Thyroid gland (tissue), 4 donors: ENCODE results near the gene KIAA0232. TPM values are rescaled to one million over a fixed set of nuclear protein-coding genes. Genes with fewer than 3 reads are reported as not detected.

Source experiments
- DNase-seq, 2 donors: peaks; one replicate each; pipeline ENCODE4 v3.0.0-alpha.2; 2019
- H3K27ac ChIP-seq, 3 donors: fragments of 200-600 bp; sonication (generic); 1 replicate in 2 of 3; 2 replicates in 1 of 3; pipeline ENCODE4 v1.5.1; 2016 to 2019; ENCODE audit warnings: mild to moderate bottlenecking in 1 of 3, moderate library complexity in 1 of 3
- H3K27me3 ChIP-seq: fragments of 200-600 bp; sonication (generic); one replicate; pipeline ENCODE4 v1.5.1; 2019
- H3K36me3 ChIP-seq, 2 donors: fragments of 200-600 bp; sonication (generic); one replicate each; pipeline ENCODE4 v1.5.1; 2016 to 2019
- H3K4me1 ChIP-seq, 2 donors: fragments of 200-600 bp; sonication (generic); one replicate each; pipeline ENCODE4 v1.5.1; 2017 to 2019
- H3K4me3 ChIP-seq, 3 donors: fragments of 200-600 bp; sonication (generic); replicated peaks in 1 of 3; 1 replicate in 2 of 3; 2 replicates in 1 of 3; pipeline ENCODE4 v1.5.1; 2016; ENCODE audit warnings: mild to moderate bottlenecking in 1 of 3
- H3K9me3 ChIP-seq: fragments of 200-600 bp; sonication (generic); one replicate; pipeline ENCODE4 v1.5.1; 2017
- CTCF ChIP-seq, 6 experiments: fragments of 200-600 bp in 3 of 6; fragments of 450-650 bp in 3 of 6; sonication (generic) in 3 of 6; IDR thresholded peaks; one replicate each; pipeline ENCODE4 v1.5.1; 2016 to 2019; ENCODE audit warnings: antibody characterized with exemption in 6 of 6, mild to moderate bottlenecking in 2 of 6, inconsistent platforms in 1 of 6, moderate library complexity in 1 of 6
- POLR2A ChIP-seq, 2 donors: fragments of 450-650 bp; IDR thresholded peaks; one replicate each; pipeline ENCODE4 v1.6.1; 2017; ENCODE audit warnings: antibody characterized with exemption in 2 of 2, mild to moderate bottlenecking in 2 of 2, moderate library complexity in 1 of 2
- WGBS, 2 donors: methylation state at CpG; one replicate each; pipeline ENCODE4 v1.1.5; 2017; 5-methylcytosine and 5-hydroxymethylcytosine counted together
- intact Hi-C: fragments of 100-400 bp; cut with DNase I; formaldehyde crosslinking; loops from one replicate; pipeline ENCODE4 v1.15.1; 2023
- total RNA-seq, 4 donors: library from RNA; depleted of rRNA; stranded (reverse); fragments of >200 nt; gene quantifications; one replicate each; pipeline ENCODE4 v1.2.3, GENCODE V29; 2016

KIAA0232 gene
- total RNA-seq, 4 donors from 2014 or later = 37.1 to 73.2 (median 50.6) TPM

GRCh38 chr4:6855692-6856297 is 73.3 kb downstream of the KIAA0232 start:
- H3K27me3 ChIP-seq = no peaks in the 10 kb centered on the region
- H3K27ac ChIP-seq = no peak overlapping the region
- no peaks in the 10 kb centered on the region for H3K9me3 ChIP-seq
- H3K4me3 ChIP-seq = no peak overlapping the region
- H3K4me1 ChIP-seq = peaks cover 3 to 9% of the 10 kb centered on the region in 2 donors
- TF ChIP-seq POLR2A (IDR thresholded peaks at IDR 0.05) (no peak), CTCF (IDR thresholded peaks at IDR 0.05) (no peak)
- DNase-seq = no peak
- H3K36me3 ChIP-seq = peaks cover under 1 to 11% of the 10 kb centered on the region in 2 donors
- WGBS, 2 donors = 86 to 87% methylated on average over 11 of the region's 11 CpGs
- intact Hi-C loops = no loop called here

- peaks cover 3 to 9% of the 10 kb centered on the region in 2 donors for H3K4me1 ChIP-seq
- no peak overlapping the region for H3K27ac ChIP-seq
Measured at GRCh38 chr4:6856391-6856790, 73.9 kb downstream of the KIAA0232 start.

GRCh38 chr4:6857009-6857882 is 74.7 kb downstream of the KIAA0232 start:
- Histone ChIP-seq H3K27me3 (no peaks in the 10 kb centered on the region), H3K36me3 (peaks cover 15 to 22% of the 10 kb centered on the region in 2 donors), H3K4me1 (peaks cover 3 to 9% of the 10 kb centered on the region in 2 donors), H3K4me3 (no peak overlapping the region), H3K27ac (no peak overlapping the region), H3K9me3 (no peaks in the 10 kb centered on the region)
- whole genome bisulfite sequencing, 2 donors = 92 to 93% methylated on average over 6 of the region's 6 CpGs
- TF ChIP-seq CTCF (IDR thresholded peaks at IDR 0.05) = no peak
- no peak for TF ChIP-seq POLR2A (IDR thresholded peaks at IDR 0.05)
- intact Hi-C loops = no loop called here
- DNase-seq = no peak

More at GRCh38 chr4:6856391-6856790, 73.9 kb downstream of the KIAA0232 start:
- TF ChIP-seq CTCF (IDR thresholded peaks at IDR 0.05) = no peak
- no peak for TF ChIP-seq POLR2A (IDR thresholded peaks at IDR 0.05)
- H3K4me3 ChIP-seq = no peak overlapping the region
- H3K9me3 ChIP-seq = no peaks in the 10 kb centered on the region
- no peaks in the 10 kb centered on the region for H3K27me3 ChIP-seq
- 89 to 94% methylated on average over 2 of the region's 2 CpGs for WGBS, 2 donors
- peaks cover 6 to 17% of the 10 kb centered on the region in 2 donors for H3K36me3 ChIP-seq
- intact Hi-C loops = no loop called here
- no peak for DNase-seq

GRCh38 chr4:6858997-6859396 is 76.5 kb downstream of the KIAA0232 start:
- no peak overlapping the region for H3K27ac ChIP-seq
- WGBS, 2 donors = 82 to 88% methylated on average over 6 of the region's 6 CpGs

More at GRCh38 chr4:6858997-6859396, 76.5 kb downstream of the KIAA0232 start:
- Histone ChIP-seq H3K27me3 (no peaks in the 10 kb centered on the region), H3K4me1 (peaks cover 3 to 9% of the 10 kb centered on the region in 2 donors), H3K9me3 (no peaks in the 10 kb centered on the region), H3K36me3 (peaks cover 28% of the 10 kb centered on the region in 2 donors), H3K4me3 (no peak overlapping the region)
- TF ChIP-seq CTCF (IDR thresholded peaks at IDR 0.05) (no peak), POLR2A (IDR thresholded peaks at IDR 0.05) (no peak)
- intact Hi-C loops = no loop called here
- no peak for DNase-seq
